HepG2 (cell line): Measurements from ENCODE around the gene SLC16A4. TPM values are rescaled to one million over a fixed set of nuclear protein-coding genes. Genes with fewer than 3 reads are reported as not detected.

Experiments used
- CHD2 ChIP-seq: IDR thresholded peaks from 2 replicates; pipeline ENCODE4 v1.6.1; 2011; ENCODE audit warnings: low read depth, low read length, improper control_type of control experiment
- GLI4 ChIP-seq: sonication (generic); formaldehyde crosslinking; IDR thresholded peaks from 2 replicates; pipeline ENCODE4 v1.5.1; 2020; ENCODE audit warnings: missing genetic modification reagents, mild to moderate bottlenecking, moderate library complexity, borderline replicate concordance
- GPN1 ChIP-seq: sonication (generic); formaldehyde crosslinking; IDR thresholded peaks from 2 replicates; pipeline ENCODE4 v1.5.1; 2020; ENCODE audit warnings: missing genetic modification reagents, borderline replicate concordance
- HDAC2 ChIP-seq: sonication (generic); formaldehyde crosslinking; IDR thresholded peaks from 2 replicates; pipeline ENCODE4 v1.4.0; 2020; ENCODE audit warnings: missing genetic modification reagents
- HNF4A ChIP-seq: sonication (generic); formaldehyde crosslinking; IDR thresholded peaks from 2 replicates; pipeline ENCODE4 v1.4.0; 2020; ENCODE audit warnings: missing genetic modification reagents
- HNRNPK ChIP-seq: fragments of 200-400 bp; formaldehyde crosslinking; IDR thresholded peaks from 2 replicates; pipeline ENCODE4 v1.6.1; 2018; ENCODE audit warnings: low read length, low read depth, moderate library complexity, mild to moderate bottlenecking; ENCODE audit not compliant: poor library complexity, severe bottlenecking
- MEF2D ChIP-seq: sonication (generic); formaldehyde crosslinking; IDR thresholded peaks from 2 replicates; pipeline ENCODE4 v1.5.1; 2020; ENCODE audit warnings: mild to moderate bottlenecking, missing genetic modification reagents
- POGZ ChIP-seq: sonication (generic); formaldehyde crosslinking; IDR thresholded peaks from 2 replicates; pipeline ENCODE4 v1.4.0; 2020; ENCODE audit warnings: mild to moderate bottlenecking, missing genetic modification reagents
- RBAK ChIP-seq: sonication (generic); formaldehyde crosslinking; IDR thresholded peaks from 2 replicates; pipeline ENCODE4 v1.5.1; 2020; ENCODE audit warnings: mild to moderate bottlenecking, missing genetic modification reagents
- SMARCC2 ChIP-seq: fragments of 450-650 bp; IDR thresholded peaks from 2 replicates; pipeline ENCODE4 v1.6.1; 2017; ENCODE audit warnings: antibody characterized with exemption, mild to moderate bottlenecking
- SNAI1 ChIP-seq: sonication (generic); formaldehyde crosslinking; IDR thresholded peaks from 2 replicates; pipeline ENCODE4 v1.5.0; 2020; ENCODE audit warnings: mild to moderate bottlenecking, missing genetic modification reagents, borderline replicate concordance
- ZNF136 ChIP-seq: sonication (generic); formaldehyde crosslinking; IDR thresholded peaks from 2 replicates; pipeline ENCODE4 v1.8.1; 2022; ENCODE audit warnings: low read depth, mild to moderate bottlenecking, moderate library complexity, missing genetic modification reagents
- ZNF263 ChIP-seq: sonication (generic); formaldehyde crosslinking; IDR thresholded peaks from 2 replicates; pipeline ENCODE4 v1.4.0; 2020; ENCODE audit warnings: missing genetic modification reagents
- ZNF501 ChIP-seq: sonication (generic); formaldehyde crosslinking; IDR thresholded peaks from 2 replicates; pipeline ENCODE4 v1.5.1; 2020; ENCODE audit warnings: mild to moderate bottlenecking, moderate library complexity, missing genetic modification reagents
- ZNF552 ChIP-seq: sonication (generic); formaldehyde crosslinking; IDR thresholded peaks from 2 replicates; pipeline ENCODE4 v1.9.0; 2022; ENCODE audit warnings: missing genetic modification reagents, mild to moderate bottlenecking, borderline replicate concordance
- ZNF660 ChIP-seq: sonication (generic); formaldehyde crosslinking; IDR thresholded peaks from 2 replicates; pipeline ENCODE4 v1.5.1; 2020; ENCODE audit warnings: mild to moderate bottlenecking, low read depth, missing genetic modification reagents, borderline replicate concordance
- ZNF782 ChIP-seq: sonication (generic); formaldehyde crosslinking; IDR thresholded peaks from 2 replicates; pipeline ENCODE4 v1.4.0; 2020; ENCODE audit warnings: missing genetic modification reagents, mild to moderate bottlenecking, borderline replicate concordance
- polyA plus RNA-seq, 8 experiments: library from polyadenylated mRNA; depleted of rRNA in 3 of 8; stranded (reverse) in 7 of 8; unstranded in 1 of 8; fragments of >200 nt; fragmentation: Illumina TruSeq in 4 of 8; extraction: Trizol in 4 of 8; gene quantifications; 2 replicates each; pipeline versions ENCODE4 v1.2.1 to v1.2.3, GENCODE V29; 2011 to 2016; ENCODE audit warnings: low read depth in 4 of 8, missing spikeins in 1 of 8, mixed read lengths in 1 of 8; ENCODE audit not compliant: insufficient read depth in 1 of 8
- total RNA-seq, 5 experiments: library from RNA; depleted of rRNA; stranded (reverse); fragments of >200 nt; fragmentation: Illumina TruSeq; extraction: Trizol; gene quantifications; 2 replicates each; pipeline ENCODE4 v1.2.3, GENCODE V29; 2016; ENCODE audit warnings: low read depth in 1 of 5
- TF ChIP-seq, protein P1 (sequence below): fragments of 450-650 bp; IDR thresholded peaks from 2 replicates; pipeline ENCODE4 v1.6.1; 2016
- TF ChIP-seq, protein P2 (sequence below): sonication (generic); formaldehyde crosslinking; conservative IDR thresholded peaks from 2 replicates; pipeline ENCODE4 v1.5.0; 2020; ENCODE audit warnings: missing genetic modification reagents
- TF ChIP-seq, protein P3 (sequence below): sonication (generic); formaldehyde crosslinking; IDR thresholded peaks from 2 replicates; pipeline ENCODE4 v1.8.1; 2023; ENCODE audit warnings: missing genetic modification reagents, mild to moderate bottlenecking, borderline replicate concordance
- TF ChIP-seq, protein P4 (sequence below): sonication (generic); formaldehyde crosslinking; IDR thresholded peaks from 2 replicates; pipeline ENCODE4 v1.8.0; 2023; ENCODE audit warnings: mild to moderate bottlenecking, missing genetic modification reagents
- TF ChIP-seq, protein P5 (sequence below): sonication (generic); formaldehyde crosslinking; IDR thresholded peaks from 2 replicates; pipeline ENCODE4 v1.9.0; 2021; ENCODE audit warnings: missing genetic modification reagents, mild to moderate bottlenecking, borderline replicate concordance
- TF ChIP-seq, protein P6 (sequence below): sonication (generic); formaldehyde crosslinking; IDR thresholded peaks from 2 replicates; pipeline ENCODE4 v1.9.0; 2022; ENCODE audit warnings: missing genetic modification reagents, mild to moderate bottlenecking, borderline replicate concordance

The SLC16A4 gene
- total and polyA plus RNA-seq, 2 of the 13 experiments (the other 11 are each of a cell fraction or from before 2014, with no cell fraction given) = 1.1 to 1.5 TPM

DNA sequence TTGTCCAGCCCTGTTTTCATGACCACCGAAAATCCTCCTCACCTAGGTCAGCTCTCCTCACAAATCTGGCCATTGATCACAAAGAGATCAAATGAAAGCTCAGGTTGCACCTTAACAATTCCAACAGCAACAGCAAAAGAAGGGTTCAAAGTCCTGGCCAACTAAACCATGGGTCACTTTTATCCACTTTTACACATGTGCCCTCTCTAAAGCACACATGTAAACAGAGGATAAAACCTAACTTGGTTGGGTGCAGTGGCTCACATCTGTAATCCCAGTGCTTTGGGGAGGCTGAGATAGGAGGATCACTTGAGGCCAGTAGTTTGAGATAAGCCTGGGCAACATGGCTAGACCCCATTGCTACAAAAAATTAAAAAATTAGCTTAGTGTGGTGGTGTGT lies 55.6 kb downstream of the SLC16A4 start (continued):
- TF ChIP-seq RBAK (CRISPR knock-in tag) (no peak), SNAI1 (CRISPR knock-in tag) (no peak), SMARCC2 (no peak), ZNF660 (CRISPR knock-in tag) (no peak), ZNF782 (no peak), MEF2D (peak; percentile 34; the same call in 1 of the 2 replicates), ZNF263 (CRISPR knock-in tag) (no peak), GPN1 (CRISPR knock-in tag) (no peak), HNF4A (CRISPR knock-in tag) (peak; percentile 83), HDAC2 (peak; percentile 37; the same call in 1 of the 2 replicates), POGZ (peak; percentile 73), ZNF552 (no peak), ZNF136 (CRISPR knock-in tag) (no peak), ZNF501 (CRISPR knock-in tag) (0 out of 2 replicates have a peak, but pooled peaks have one; percentile 32), CHD2 (no peak), HNRNPK (no peak), GLI4 (CRISPR knock-in tag) (no peak)
- TF ChIP-seq, protein P1, sequence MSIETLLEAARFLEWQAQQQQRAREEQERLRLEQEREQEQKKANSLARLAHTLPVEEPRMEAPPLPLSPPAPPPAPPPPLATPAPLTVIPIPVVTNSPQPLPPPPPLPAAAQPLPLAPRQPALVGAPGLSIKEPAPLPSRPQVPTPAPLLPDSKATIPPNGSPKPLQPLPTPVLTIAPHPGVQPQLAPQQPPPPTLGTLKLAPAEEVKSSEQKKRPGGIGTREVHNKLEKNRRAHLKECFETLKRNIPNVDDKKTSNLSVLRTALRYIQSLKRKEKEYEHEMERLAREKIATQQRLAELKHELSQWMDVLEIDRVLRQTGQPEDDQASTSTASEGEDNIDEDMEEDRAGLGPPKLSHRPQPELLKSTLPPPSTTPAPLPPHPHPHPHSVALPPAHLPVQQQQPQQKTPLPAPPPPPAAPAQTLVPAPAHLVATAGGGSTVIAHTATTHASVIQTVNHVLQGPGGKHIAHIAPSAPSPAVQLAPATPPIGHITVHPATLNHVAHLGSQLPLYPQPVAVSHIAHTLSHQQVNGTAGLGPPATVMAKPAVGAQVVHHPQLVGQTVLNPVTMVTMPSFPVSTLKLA = peak; percentile 86
- TF ChIP-seq, protein P2, sequence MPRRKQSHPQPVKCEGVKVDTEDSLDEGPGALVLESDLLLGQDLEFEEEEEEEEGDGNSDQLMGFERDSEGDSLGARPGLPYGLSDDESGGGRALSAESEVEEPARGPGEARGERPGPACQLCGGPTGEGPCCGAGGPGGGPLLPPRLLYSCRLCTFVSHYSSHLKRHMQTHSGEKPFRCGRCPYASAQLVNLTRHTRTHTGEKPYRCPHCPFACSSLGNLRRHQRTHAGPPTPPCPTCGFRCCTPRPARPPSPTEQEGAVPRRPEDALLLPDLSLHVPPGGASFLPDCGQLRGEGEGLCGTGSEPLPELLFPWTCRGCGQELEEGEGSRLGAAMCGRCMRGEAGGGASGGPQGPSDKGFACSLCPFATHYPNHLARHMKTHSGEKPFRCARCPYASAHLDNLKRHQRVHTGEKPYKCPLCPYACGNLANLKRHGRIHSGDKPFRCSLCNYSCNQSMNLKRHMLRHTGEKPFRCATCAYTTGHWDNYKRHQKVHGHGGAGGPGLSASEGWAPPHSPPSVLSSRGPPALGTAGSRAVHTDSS (CRISPR knock-in tag) = no peak
- TF ChIP-seq, protein P3, sequence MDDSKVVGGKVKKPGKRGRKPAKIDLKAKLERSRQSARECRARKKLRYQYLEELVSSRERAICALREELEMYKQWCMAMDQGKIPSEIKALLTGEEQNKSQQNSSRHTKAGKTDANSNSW (CRISPR knock-in tag) = no peak
- TF ChIP-seq, protein P4, sequence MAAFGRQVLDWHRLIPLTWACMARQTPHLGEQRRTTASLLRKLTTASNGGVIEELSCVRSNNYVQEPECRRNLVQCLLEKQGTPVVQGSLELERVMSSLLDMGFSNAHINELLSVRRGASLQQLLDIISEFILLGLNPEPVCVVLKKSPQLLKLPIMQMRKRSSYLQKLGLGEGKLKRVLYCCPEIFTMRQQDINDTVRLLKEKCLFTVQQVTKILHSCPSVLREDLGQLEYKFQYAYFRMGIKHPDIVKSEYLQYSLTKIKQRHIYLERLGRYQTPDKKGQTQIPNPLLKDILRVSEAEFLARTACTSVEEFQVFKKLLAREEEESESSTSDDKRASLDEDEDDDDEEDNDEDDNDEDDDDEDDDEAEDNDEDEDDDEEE (CRISPR knock-in tag) = no peak
- TF ChIP-seq, protein P5, sequence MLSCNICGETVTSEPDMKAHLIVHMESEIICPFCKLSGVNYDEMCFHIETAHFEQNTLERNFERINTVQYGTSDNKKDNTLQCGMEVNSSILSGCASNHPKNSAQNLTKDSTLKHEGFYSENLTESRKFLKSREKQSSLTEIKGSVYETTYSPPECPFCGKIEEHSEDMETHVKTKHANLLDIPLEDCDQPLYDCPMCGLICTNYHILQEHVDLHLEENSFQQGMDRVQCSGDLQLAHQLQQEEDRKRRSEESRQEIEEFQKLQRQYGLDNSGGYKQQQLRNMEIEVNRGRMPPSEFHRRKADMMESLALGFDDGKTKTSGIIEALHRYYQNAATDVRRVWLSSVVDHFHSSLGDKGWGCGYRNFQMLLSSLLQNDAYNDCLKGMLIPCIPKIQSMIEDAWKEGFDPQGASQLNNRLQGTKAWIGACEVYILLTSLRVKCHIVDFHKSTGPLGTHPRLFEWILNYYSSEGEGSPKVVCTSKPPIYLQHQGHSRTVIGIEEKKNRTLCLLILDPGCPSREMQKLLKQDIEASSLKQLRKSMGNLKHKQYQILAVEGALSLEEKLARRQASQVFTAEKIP = no peak
- TF ChIP-seq, protein P6, sequence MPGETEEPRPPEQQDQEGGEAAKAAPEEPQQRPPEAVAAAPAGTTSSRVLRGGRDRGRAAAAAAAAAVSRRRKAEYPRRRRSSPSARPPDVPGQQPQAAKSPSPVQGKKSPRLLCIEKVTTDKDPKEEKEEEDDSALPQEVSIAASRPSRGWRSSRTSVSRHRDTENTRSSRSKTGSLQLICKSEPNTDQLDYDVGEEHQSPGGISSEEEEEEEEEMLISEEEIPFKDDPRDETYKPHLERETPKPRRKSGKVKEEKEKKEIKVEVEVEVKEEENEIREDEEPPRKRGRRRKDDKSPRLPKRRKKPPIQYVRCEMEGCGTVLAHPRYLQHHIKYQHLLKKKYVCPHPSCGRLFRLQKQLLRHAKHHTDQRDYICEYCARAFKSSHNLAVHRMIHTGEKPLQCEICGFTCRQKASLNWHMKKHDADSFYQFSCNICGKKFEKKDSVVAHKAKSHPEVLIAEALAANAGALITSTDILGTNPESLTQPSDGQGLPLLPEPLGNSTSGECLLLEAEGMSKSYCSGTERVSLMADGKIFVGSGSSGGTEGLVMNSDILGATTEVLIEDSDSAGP (CRISPR knock-in tag) = no peak
